DMS53 treated with DMSO at 0.1 percent for 48 hours (cell line): ENCODE measurements around the gene TAL1.
A peak's percentile ranks its signal among the peaks of the same experiment; 100 is the strongest.
"Not testable (repeated sequence)": the region's sequence is repeated elsewhere in the genome, so short reads cannot be mapped to it uniquely, and the experiment has no call there.

Source experiments
- DNase-seq: peaks from one replicate; lab custom pipeline; 2025; ENCODE audit not compliant: unreplicated experiment; lab: John Stamatoyannopoulos, UW

The TAL1 gene

GRCh38 chr1:47232187-47232874 lies at the start of gene TAL1:
Gene TAL1, minus strand, starts transcription at chr1:47232225. Its CDS starts 6,337 bp downstream, at chr1:47225888.
- no peak for DNase-seq

GRCh38 chr1:47280142-47280541 lies 48.1 kb upstream of the TAL1 start:
- no peak for DNase-seq

GRCh38 chr1:47276850-47277249 lies 44.8 kb upstream of the TAL1 start:
- no peak for DNase-seq

GRCh38 chr1:47275811-47276210 lies 43.8 kb upstream of the TAL1 start:
- not testable (repeated sequence) for DNase-seq

GRCh38 chr1:47265529-47265928 lies 33.5 kb upstream of the TAL1 start:
- not testable (repeated sequence) for DNase-seq

- peak; percentile 77 for DNase-seq
Observed at GRCh38 chr1:47262787-47263413, 30.9 kb upstream of the TAL1 start.

GRCh38 chr1:47257224-47257623 lies 25.2 kb upstream of the TAL1 start:
- no peak for DNase-seq

- DNase-seq, result no peak
Observed at GRCh38 chr1:47252795-47253194, 20.8 kb upstream of the TAL1 start.

GRCh38 chr1:47252369-47252768 lies 20.3 kb upstream of the TAL1 start:
- no peak for DNase-seq

- no peak for DNase-seq
Observed at GRCh38 chr1:47249755-47250154, 17.7 kb upstream of the TAL1 start.

GRCh38 chr1:47244339-47244862 lies 12.4 kb upstream of the TAL1 start:
- no peak for DNase-seq

GRCh38 chr1:47243910-47244309 lies 11.9 kb upstream of the TAL1 start:
- DNase-seq, result no peak

- DNase-seq, result no peak
Observed at GRCh38 chr1:47241114-47242113, 9.4 kb upstream of the TAL1 start.

GRCh38 chr1:47238935-47239592 lies 7.0 kb upstream of the TAL1 start:
- no peak for DNase-seq

- DNase-seq, result no peak
Observed at GRCh38 chr1:47235806-47236205, 3.8 kb upstream of the TAL1 start.

GRCh38 chr1:47235241-47235681 lies 3.2 kb upstream of the TAL1 start:
- DNase-seq, result no peak

GRCh38 chr1:47233186-47233585 lies 1.2 kb upstream of the TAL1 start:
- no peak for DNase-seq

GRCh38 chr1:47231301-47232186 lies 481 bp downstream of the TAL1 start:
- DNase-seq, result no peak

- no peak for DNase-seq
Observed at GRCh38 chr1:47230692-47231300, 1.2 kb downstream of the TAL1 start.
